ENCODE data around the gene OR4D9. TPM values are rescaled to one million over a fixed set of nuclear protein-coding genes. Genes with fewer than 3 reads are reported as not detected.
A peak's percentile ranks its signal among the peaks of the same experiment; 100 is the strongest.

OR4D9 gene
- total RNA-seq, 2 donors from 2014 or later: not detected

GRCh38 chr11:59560702-59561473 lies 49.5 kb downstream of the OR4D9 start:
- DNase-seq (ENCODE audit: low spot score in 2 of 2) (peak; percentile 69 to 77), ATAC-seq (peak; percentile 57 to 61)
- Mint-ChIP-seq H3K9me3 (peaks cover 0 to 4% of the 10 kb centered on the region in 2 donors), H3K36me3 (peaks cover 0 to 2% of the 10 kb centered on the region in 2 donors), H3K27ac (peak overlapping the region; percentile 96 to 100)

- no peaks in the 10 kb centered on the region for H3K36me3 Mint-ChIP-seq
- no peak for ATAC-seq
- peak overlapping the region in 1 of 2 donors; percentile 96 for H3K27ac Mint-ChIP-seq
- peaks cover 0 to 4% of the 10 kb centered on the region in 2 donors for H3K9me3 Mint-ChIP-seq
- no peak for DNase-seq (ENCODE audit: low spot score in 2 of 2)
Measured at GRCh38 chr11:59562292-59562691, 51.0 kb downstream of the OR4D9 start.

Other genes with a start within 250 kb of the OR4D9 start
- gene OR5AN1, start 152.6 kb upstream of the OR4D9 start, total RNA-seq: not detected
- not detected for gene OR5A2, start 85.1 kb upstream of the OR4D9 start, total RNA-seq
- not detected for gene OR5A1, start 75.1 kb upstream of the OR4D9 start, total RNA-seq
- not detected for gene OR4D6, start 54.6 kb upstream of the OR4D9 start, total RNA-seq
- gene OR4D10, start 38.2 kb upstream of the OR4D9 start, total RNA-seq: not detected
- gene OR4D11, start 8.0 kb upstream of the OR4D9 start, total RNA-seq: not detected
- 10 to 100 TPM; 40.1 to 50.9 TPM for gene OSBP, start 104.2 kb downstream of the OR4D9 start, total RNA-seq
- gene PATL1, start 157.5 kb downstream of the OR4D9 start, total RNA-seq: 10 to 100 TPM; 72.3 to 88.0 TPM
- not detected for gene OR10V1, start 202.3 kb downstream of the OR4D9 start, total RNA-seq
- 10 to 100 TPM in 1 of 2 donors, 1 to 10 TPM in 1; 6.1 to 10.0 TPM for gene STX3, start 243.8 kb downstream of the OR4D9 start, total RNA-seq